ENCODE data around the gene NFE2L2. TPM values are rescaled to one million over a fixed set of nuclear protein-coding genes. Genes with fewer than 3 reads are reported as not detected.

The NFE2L2 gene
- total and polyA plus RNA-seq, 9 of the 15 experiments (the other 6 are each of a cell fraction or from before 2014, with no cell fraction given): 29.3 to 120 (median 59.3) TPM

DNA sequence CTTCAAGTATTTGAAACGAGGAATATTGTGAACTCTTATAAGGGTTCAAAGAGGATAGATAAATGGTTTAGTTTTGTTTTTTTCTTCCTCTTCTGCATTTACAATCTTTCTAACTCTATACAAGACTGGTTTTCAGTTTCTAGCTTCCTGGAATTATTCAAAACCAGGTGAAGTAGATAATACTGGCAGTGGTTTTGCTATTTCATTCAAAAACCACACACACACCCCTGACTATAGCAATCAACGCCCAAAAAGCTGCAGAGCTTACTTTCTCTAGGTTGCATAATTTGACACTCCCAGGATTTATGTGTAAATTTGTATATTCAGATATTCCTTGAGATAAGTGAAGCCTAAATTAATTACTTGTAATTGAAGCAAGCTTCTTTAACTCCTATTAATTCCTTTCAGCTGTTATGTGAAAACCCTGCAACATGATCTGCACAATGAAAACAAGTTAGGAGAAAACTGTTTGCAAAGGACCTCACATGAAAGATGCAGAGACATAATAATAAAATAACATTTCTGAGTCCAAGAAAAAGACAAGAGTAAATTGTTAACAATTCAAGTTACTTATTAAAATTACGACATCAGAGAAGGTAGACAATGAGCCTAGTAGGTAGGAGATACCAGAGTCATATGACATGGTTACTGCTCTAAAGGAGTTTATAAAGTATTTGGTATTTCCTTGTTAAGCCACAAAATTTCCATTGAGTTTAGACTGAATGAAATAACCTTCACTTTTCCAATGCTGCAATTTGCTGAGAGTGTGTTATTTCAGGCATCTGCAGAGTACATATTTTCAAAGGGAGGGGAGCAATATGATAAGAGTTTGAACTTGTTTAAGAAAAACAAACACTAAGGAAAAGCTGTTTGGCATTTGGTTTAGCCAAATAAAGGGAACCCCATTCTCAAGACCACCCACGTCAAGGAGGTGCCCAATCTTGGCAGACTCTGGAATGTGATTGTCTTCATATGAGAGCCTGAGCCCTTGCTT is 1.6 kb upstream of the NFE2L2 start (continued):
- TF ChIP-seq CHD4 (IDR thresholded peaks at IDR 0.05; ENCODE audit: insufficient read depth, insufficient replicate concordance, low read depth, low read length, poor library complexity, severe bottlenecking) (no peak), RCOR1 (IDR thresholded peaks at IDR 0.05; ENCODE audit: borderline replicate concordance in 1 of 2, low read depth in 2 of 2, low read length in 2 of 2) (peak; percentile 95 to 99), ZNF589 (CRISPR knock-in tag; IDR thresholded peaks at IDR 0.05; ENCODE audit: low read depth) (no peak), MCM5 (IDR thresholded peaks at IDR 0.05; ENCODE audit: low read depth) (no peak), SNRNP70 (optimal IDR thresholded peaks at IDR 0.05; ENCODE audit: low read depth, low read length) (no peak), ILK (tag; IDR thresholded peaks at IDR 0.05; ENCODE audit: borderline replicate concordance, low read depth) (no peak), ELF4 (CRISPR knock-in tag; IDR thresholded peaks at IDR 0.05) (no peak), HDGF (IDR thresholded peaks at IDR 0.05) (no peak), ZNF584 (CRISPR knock-in tag; IDR thresholded peaks at IDR 0.05; ENCODE audit: low read depth) (no peak), EHMT2 (IDR thresholded peaks at IDR 0.05) (no peak), KLF6 (CRISPR knock-in tag; IDR thresholded peaks at IDR 0.05; ENCODE audit: borderline replicate concordance) (no peak), RFX7 (CRISPR knock-in tag; IDR thresholded peaks at IDR 0.05) (no peak)
- TF ChIP-seq, protein P1, sequence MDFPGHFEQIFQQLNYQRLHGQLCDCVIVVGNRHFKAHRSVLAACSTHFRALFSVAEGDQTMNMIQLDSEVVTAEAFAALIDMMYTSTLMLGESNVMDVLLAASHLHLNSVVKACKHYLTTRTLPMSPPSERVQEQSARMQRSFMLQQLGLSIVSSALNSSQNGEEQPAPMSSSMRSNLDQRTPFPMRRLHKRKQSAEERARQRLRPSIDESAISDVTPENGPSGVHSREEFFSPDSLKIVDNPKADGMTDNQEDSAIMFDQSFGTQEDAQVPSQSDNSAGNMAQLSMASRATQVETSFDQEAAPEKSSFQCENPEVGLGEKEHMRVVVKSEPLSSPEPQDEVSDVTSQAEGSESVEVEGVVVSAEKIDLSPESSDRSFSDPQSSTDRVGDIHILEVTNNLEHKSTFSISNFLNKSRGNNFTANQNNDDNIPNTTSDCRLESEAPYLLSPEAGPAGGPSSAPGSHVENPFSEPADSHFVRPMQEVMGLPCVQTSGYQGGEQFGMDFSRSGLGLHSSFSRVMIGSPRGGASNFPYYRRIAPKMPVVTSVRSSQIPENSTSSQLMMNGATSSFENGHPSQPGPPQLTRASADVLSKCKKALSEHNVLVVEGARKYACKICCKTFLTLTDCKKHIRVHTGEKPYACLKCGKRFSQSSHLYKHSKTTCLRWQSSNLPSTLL (IDR thresholded peaks at IDR 0.05): no peak
- TF ChIP-seq, protein P2, sequence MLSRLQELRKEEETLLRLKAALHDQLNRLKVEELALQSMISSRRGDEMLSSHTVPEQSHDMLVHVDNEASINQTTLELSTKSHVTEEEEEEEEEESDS (CRISPR knock-in tag; IDR thresholded peaks at IDR 0.05): no peak
- TF ChIP-seq, protein P3, sequence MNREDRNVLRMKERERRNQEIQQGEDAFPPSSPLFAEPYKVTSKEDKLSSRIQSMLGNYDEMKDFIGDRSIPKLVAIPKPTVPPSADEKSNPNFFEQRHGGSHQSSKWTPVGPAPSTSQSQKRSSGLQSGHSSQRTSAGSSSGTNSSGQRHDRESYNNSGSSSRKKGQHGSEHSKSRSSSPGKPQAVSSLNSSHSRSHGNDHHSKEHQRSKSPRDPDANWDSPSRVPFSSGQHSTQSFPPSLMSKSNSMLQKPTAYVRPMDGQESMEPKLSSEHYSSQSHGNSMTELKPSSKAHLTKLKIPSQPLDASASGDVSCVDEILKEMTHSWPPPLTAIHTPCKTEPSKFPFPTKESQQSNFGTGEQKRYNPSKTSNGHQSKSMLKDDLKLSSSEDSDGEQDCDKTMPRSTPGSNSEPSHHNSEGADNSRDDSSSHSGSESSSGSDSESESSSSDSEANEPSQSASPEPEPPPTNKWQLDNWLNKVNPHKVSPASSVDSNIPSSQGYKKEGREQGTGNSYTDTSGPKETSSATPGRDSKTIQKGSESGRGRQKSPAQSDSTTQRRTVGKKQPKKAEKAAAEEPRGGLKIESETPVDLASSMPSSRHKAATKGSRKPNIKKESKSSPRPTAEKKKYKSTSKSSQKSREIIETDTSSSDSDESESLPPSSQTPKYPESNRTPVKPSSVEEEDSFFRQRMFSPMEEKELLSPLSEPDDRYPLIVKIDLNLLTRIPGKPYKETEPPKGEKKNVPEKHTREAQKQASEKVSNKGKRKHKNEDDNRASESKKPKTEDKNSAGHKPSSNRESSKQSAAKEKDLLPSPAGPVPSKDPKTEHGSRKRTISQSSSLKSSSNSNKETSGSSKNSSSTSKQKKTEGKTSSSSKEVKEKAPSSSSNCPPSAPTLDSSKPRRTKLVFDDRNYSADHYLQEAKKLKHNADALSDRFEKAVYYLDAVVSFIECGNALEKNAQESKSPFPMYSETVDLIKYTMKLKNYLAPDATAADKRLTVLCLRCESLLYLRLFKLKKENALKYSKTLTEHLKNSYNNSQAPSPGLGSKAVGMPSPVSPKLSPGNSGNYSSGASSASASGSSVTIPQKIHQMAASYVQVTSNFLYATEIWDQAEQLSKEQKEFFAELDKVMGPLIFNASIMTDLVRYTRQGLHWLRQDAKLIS (CRISPR knock-in tag; IDR thresholded peaks at IDR 0.05): no peak
- TF ChIP-seq, protein P4, sequence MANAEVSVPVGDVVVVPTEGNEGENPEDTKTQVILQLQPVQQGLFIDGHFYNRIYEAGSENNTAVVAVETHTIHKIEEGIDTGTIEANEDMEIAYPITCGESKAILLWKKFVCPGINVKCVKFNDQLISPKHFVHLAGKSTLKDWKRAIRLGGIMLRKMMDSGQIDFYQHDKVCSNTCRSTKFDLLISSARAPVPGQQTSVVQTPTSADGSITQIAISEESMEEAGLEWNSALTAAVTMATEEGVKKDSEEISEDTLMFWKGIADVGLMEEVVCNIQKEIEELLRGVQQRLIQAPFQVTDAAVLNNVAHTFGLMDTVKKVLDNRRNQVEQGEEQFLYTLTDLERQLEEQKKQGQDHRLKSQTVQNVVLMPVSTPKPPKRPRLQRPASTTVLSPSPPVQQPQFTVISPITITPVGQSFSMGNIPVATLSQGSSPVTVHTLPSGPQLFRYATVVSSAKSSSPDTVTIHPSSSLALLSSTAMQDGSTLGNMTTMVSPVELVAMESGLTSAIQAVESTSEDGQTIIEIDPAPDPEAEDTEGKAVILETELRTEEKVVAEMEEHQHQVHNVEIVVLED (CRISPR knock-in tag; IDR thresholded peaks at IDR 0.05): no peak

Data from K562 (cell line).